H1 (cell line): Measurements from ENCODE around the gene GP9. TPM values are rescaled to one million over a fixed set of nuclear protein-coding genes. Genes with fewer than 3 reads are reported as not detected.

Experiments used
- CTCF ChIA-PET: fragments of 300-600 bp; sonication (Branson Sonifier 250); formaldehyde crosslinking; loops from one replicate; lab custom pipeline; 2021; ENCODE audit not compliant: partially characterized antibody; lab: Charles Lee
- POLR2A ChIA-PET: fragments of 300-600 bp; sonication (Branson Sonifier 250); formaldehyde crosslinking; loops from one replicate; lab custom pipeline; 2021; ENCODE audit warnings: inconsistent platforms; ENCODE audit not compliant: partially characterized antibody; lab: Charles Lee
- DNase-seq, 2 experiments: peaks; one replicate each; pipeline versions ENCODE4 v3.0.0 to v3.0.0-alpha.2; 2010 to 2022; ENCODE audit warnings: low spot score in 2 of 2, low read depth in 1 of 2, mixed read lengths in 1 of 2
- FAIRE-seq: peaks from 2 replicates; lab custom pipeline; 2011; peaks lifted over from hg19 to GRCh38; lab: Jason Lieb, UNC
- H2AFZ ChIP-seq: 2 replicates; pipeline ENCODE4 v1.8.1; 2012; ENCODE audit warnings: low read length, inconsistent platforms
- H2AK5ac ChIP-seq: 2 replicates; pipeline ENCODE4 v1.6.1; 2013; ENCODE audit warnings: low read depth, low read length
- H2BK120ac ChIP-seq: replicated peaks from 2 replicates; pipeline ENCODE3; 2013; ENCODE audit warnings: low read depth, low read length, inconsistent platforms
- H2BK12ac ChIP-seq: 2 replicates; pipeline ENCODE4 v1.6.1; 2013; ENCODE audit warnings: low read depth, low read length
- H2BK15ac ChIP-seq: 2 replicates; pipeline ENCODE4 v1.6.1; 2013; ENCODE audit warnings: low read length
- H2BK20ac ChIP-seq: 2 replicates; pipeline ENCODE4 v1.6.1; 2013; ENCODE audit warnings: low read length
- H2BK5ac ChIP-seq: 2 replicates; pipeline ENCODE4 v1.6.1; 2013; ENCODE audit warnings: low read depth, low read length
- H3K14ac ChIP-seq: 2 replicates; pipeline ENCODE4 v1.6.1; 2013; ENCODE audit warnings: inconsistent platforms; ENCODE audit not compliant: insufficient read length
- H3K18ac ChIP-seq: 2 replicates; pipeline ENCODE4 v1.6.1; 2013; ENCODE audit warnings: low read length; ENCODE audit errors: extremely low read depth
- H3K23ac ChIP-seq: 2 replicates; pipeline ENCODE4 v1.6.1; 2013; ENCODE audit warnings: inconsistent platforms; ENCODE audit not compliant: insufficient read length
- H3K23me2 ChIP-seq: 2 replicates; pipeline ENCODE4 v1.6.1; 2013; ENCODE audit warnings: low read depth, low read length
- H3K27ac ChIP-seq: 2 replicates; pipeline ENCODE4 v1.6.1; 2011; ENCODE audit warnings: low read depth, low read length, inconsistent platforms
- H3K27me3 ChIP-seq, 4 experiments: replicated peaks in 1 of 4; 1 replicate in 1 of 4; 2 replicates in 3 of 4; pipeline versions ENCODE4 v1.6.1 to v1.8.1; 2011 to 2013; ENCODE audit warnings: low read length in 3 of 4, mild to moderate bottlenecking in 3 of 4, inconsistent platforms in 2 of 4, mixed read lengths in 2 of 4, moderate library complexity in 1 of 4; ENCODE audit not compliant: control insufficient read depth in 3 of 4, insufficient read depth in 3 of 4; ENCODE audit errors: extremely low read depth in 1 of 4
- H3K36me3 ChIP-seq, 4 experiments: 2 replicates each; pipeline versions ENCODE4 v1.6.1 to v1.8.1; 2011 to 2013; ENCODE audit warnings: mild to moderate bottlenecking in 4 of 4, low read length in 3 of 4, moderate library complexity in 2 of 4, control low read depth in 1 of 4, inconsistent platforms in 1 of 4; ENCODE audit not compliant: insufficient read depth in 4 of 4, control insufficient read depth in 2 of 4
- H3K4ac ChIP-seq: replicated peaks from 2 replicates; pipeline ENCODE3; 2013; ENCODE audit warnings: low read length, low read depth, mixed read lengths, inconsistent platforms; ENCODE audit not compliant: insufficient read length
- H3K4me1 ChIP-seq, 4 experiments: replicated peaks in 1 of 4; 1 replicate in 1 of 4; 2 replicates in 3 of 4; pipeline versions ENCODE4 v1.6.1 to v1.8.1; 2011 to 2013; ENCODE audit warnings: low read length in 3 of 4, inconsistent platforms in 2 of 4, mixed read lengths in 1 of 4; ENCODE audit not compliant: insufficient read depth in 4 of 4, control insufficient read depth in 3 of 4
- H3K4me2 ChIP-seq, 2 experiments: 2 replicates each; pipeline versions ENCODE4 v1.6.1 to v1.8.1; 2011 to 2013; ENCODE audit warnings: low read depth in 2 of 2, low read length in 2 of 2, control low read depth in 1 of 2, inconsistent platforms in 1 of 2, mild to moderate bottlenecking in 1 of 2; ENCODE audit not compliant: insufficient read depth in 1 of 2
- H3K4me3 ChIP-seq, 4 experiments: fragments of 200-600, 300-600 bp in 1 of 4; sonication (generic), shearing (Covaris generic), sonication (Bioruptor Twin) in 1 of 4; 2 replicates each; pipeline versions ENCODE4 v1.5.1 to v1.8.1; 2011 to 2016; ENCODE audit warnings: low read length in 4 of 4, low read depth in 3 of 4, control low read depth in 2 of 4, inconsistent platforms in 2 of 4, mild to moderate bottlenecking in 2 of 4, mixed read lengths in 1 of 4, moderate library complexity in 1 of 4; ENCODE audit not compliant: insufficient read depth in 2 of 4; ENCODE audit errors: extremely low read depth in 1 of 4
- H3K56ac ChIP-seq: replicated peaks from 2 replicates; pipeline ENCODE3; 2013; ENCODE audit warnings: low read depth, mild to moderate bottlenecking, mixed read lengths, low read length, inconsistent platforms; ENCODE audit not compliant: insufficient read length
- H3K79me1 ChIP-seq: 2 replicates; pipeline ENCODE4 v1.6.1; 2013; ENCODE audit warnings: low read depth, low read length, control low read depth
- H3K79me2 ChIP-seq, 2 experiments: 2 replicates each; pipeline versions ENCODE4 v1.6.1 to v1.8.1; 2012 to 2013; ENCODE audit warnings: low read length in 2 of 2, mild to moderate bottlenecking in 2 of 2, inconsistent platforms in 1 of 2; ENCODE audit not compliant: insufficient read depth in 2 of 2, control insufficient read depth in 1 of 2
- H3K9ac ChIP-seq, 4 experiments: replicated peaks in 1 of 4; 1 replicate in 1 of 4; 2 replicates in 3 of 4; pipeline versions ENCODE4 v1.6.1 to v1.8.1; 2011 to 2013; ENCODE audit warnings: low read depth in 3 of 4, low read length in 3 of 4, control low read depth in 2 of 4, mild to moderate bottlenecking in 2 of 4, moderate library complexity in 2 of 4, inconsistent platforms in 1 of 4; ENCODE audit errors: extremely low read depth in 1 of 4
- H3K9me3 ChIP-seq, 2 experiments: 2 replicates each; pipeline versions ENCODE4 v1.6.1 to v1.8.1; 2012 to 2013; ENCODE audit warnings: mild to moderate bottlenecking in 2 of 2, moderate library complexity in 2 of 2, control low read depth in 1 of 2, inconsistent platforms in 1 of 2, low read depth in 1 of 2, low read length in 1 of 2, mixed read lengths in 1 of 2; ENCODE audit not compliant: insufficient read depth in 2 of 2
- H4K20me1 ChIP-seq, 2 experiments: replicated peaks in 1 of 2; 2 replicates each; pipeline versions ENCODE3 to v1.8.1; 2011 to 2013; ENCODE audit warnings: inconsistent platforms in 2 of 2, low read length in 2 of 2, mild to moderate bottlenecking in 1 of 2; ENCODE audit not compliant: insufficient read depth in 2 of 2, control insufficient read depth in 1 of 2
- H4K5ac ChIP-seq: 2 replicates; pipeline ENCODE4 v1.6.1; 2013; ENCODE audit warnings: low read length, low read depth, mixed read lengths, inconsistent platforms; ENCODE audit not compliant: insufficient read length
- H4K8ac ChIP-seq: 2 replicates; pipeline ENCODE4 v1.8.0; 2013; ENCODE audit warnings: mild to moderate bottlenecking, moderate library complexity, low read length, inconsistent platforms; ENCODE audit not compliant: insufficient read depth; ENCODE audit errors: extremely low read depth
- H4K91ac ChIP-seq: replicated peaks from 2 replicates; pipeline ENCODE3; 2013; ENCODE audit warnings: low read length, mixed read lengths, inconsistent platforms; ENCODE audit not compliant: insufficient read length
- BRCA1 ChIP-seq: IDR thresholded peaks from 2 replicates; pipeline ENCODE4 v1.6.1; 2012; ENCODE audit warnings: low read depth, low read length, improper control_type of control experiment
- MAX ChIP-seq: IDR thresholded peaks from 2 replicates; pipeline ENCODE4 v1.6.1; 2012; ENCODE audit warnings: inconsistent platforms
- WGBS, 2 experiments: shearing (Covaris generic) in 1 of 2; methylation state at CpG; one replicate each; pipeline versions ENCODE4 v1.1.6 to v1.1.7; 2013 to 2015; ENCODE audit warnings: low lambda C conversion rate in 2 of 2, mixed read lengths in 2 of 2, inconsistent platforms in 1 of 2, low coverage in 1 of 2, missing lambda C conversion rate in 1 of 2; ENCODE audit not compliant: insufficient replicate concordance in 2 of 2, insufficient coverage in 1 of 2, insufficient read length in 1 of 2; ENCODE audit errors: extremely low coverage in 1 of 2, missing lambda C conversion rate in 1 of 2; 5-methylcytosine and 5-hydroxymethylcytosine counted together
- polyA plus RNA-seq, 7 experiments: library from polyadenylated mRNA; depleted of rRNA in 3 of 7; stranded (reverse) in 5 of 7; unstranded in 2 of 7; fragments of >200 nt in 5 of 7; fragments of 200-250 nt in 2 of 7; gene quantifications; 1 replicate in 5 of 7; 2 replicates in 1 of 7; 4 replicates in 1 of 7; pipeline versions ENCODE4 v1.2.1 to v1.2.3, GENCODE V29; 2011 to 2013; ENCODE audit warnings: missing spikeins in 2 of 7, mixed read lengths in 2 of 7
- total RNA-seq: library from RNA; stranded (reverse); fragmentation: NEBNext Ultra II Directional; extraction: Animal tissue kit (Norgen Biotek cat#: 25700); gene quantifications from 2 replicates; pipeline ENCODE4 v1.2.1, GENCODE V29; 2021
- TF ChIP-seq, protein P1 (sequence below): IDR thresholded peaks from 2 replicates; pipeline ENCODE4 v1.6.1; 2012; ENCODE audit warnings: inconsistent platforms

GP9 gene
- total and polyA plus RNA-seq, 2 of the 8 experiments (the other 6 are each of a cell fraction or from before 2014, with no cell fraction given): not detected

DNA sequence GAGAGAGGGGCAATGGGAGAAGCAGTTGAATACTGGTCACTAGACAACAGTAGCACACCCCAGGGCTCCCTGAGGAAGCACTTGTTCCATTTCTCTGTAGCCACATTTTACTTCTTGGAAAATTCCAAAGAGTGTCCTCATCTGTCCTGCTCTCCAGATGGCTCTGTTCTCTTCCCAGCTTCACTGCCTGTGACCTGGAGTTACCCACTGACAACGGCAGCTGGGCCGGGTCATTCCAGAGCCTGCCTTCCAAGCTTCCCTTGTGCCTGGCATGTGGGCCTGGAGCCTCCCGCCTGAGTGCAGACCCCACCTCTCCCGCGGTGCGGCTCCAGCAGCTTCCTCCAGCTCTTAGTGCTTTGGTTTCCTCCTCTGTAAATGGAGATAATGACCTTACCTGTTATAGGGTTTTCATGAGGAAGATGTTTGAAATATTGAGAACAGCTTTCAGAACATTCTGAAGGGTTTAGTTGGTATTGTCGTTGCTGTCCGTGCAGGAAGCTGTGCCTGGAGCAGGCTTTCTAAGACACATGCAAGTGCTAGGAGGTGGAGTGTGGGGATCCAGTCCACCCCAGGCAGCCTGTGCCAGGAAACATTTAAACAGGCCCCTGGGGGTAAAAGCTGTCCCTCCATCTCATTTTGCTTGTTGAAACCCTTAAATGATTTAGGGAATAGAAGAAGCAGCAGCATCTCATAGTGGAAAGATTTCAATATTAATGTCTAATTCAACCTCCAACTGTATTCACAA is 34.7 kb upstream of the GP9 start:
- Histone ChIP-seq H3K27me3 (peaks cover 5 to 23% (median 19%) of the 10 kb centered on the region in 4 experiments), H4K20me1 (no peaks in the 10 kb centered on the region), H3K4me2 (0 out of 4 replicates have a peak overlapping the region, but pooled peaks of 1 of the 2 experiments have one; percentile 32), H3K4ac (no peak overlapping the region), H3K9ac (no peak overlapping the region), H3K27ac (no peak overlapping the region), H3K79me1 (no peaks in the 10 kb centered on the region), H3K14ac (no peak overlapping the region), H2BK5ac (no peak overlapping the region), H4K5ac (no peak overlapping the region), H4K91ac (no peak overlapping the region), H3K23me2 (no peaks in the 10 kb centered on the region; the same call in 1 of the 2 replicates), H2AFZ (no peak overlapping the region), H2BK120ac (no peak overlapping the region), H2BK20ac (no peak overlapping the region), H3K4me1 (peaks cover 0 to 4% (median 0%) of the 10 kb centered on the region in 4 experiments; a peak in 3 of 7 replicates), H2BK15ac (no peak overlapping the region; the same call in 1 of the 2 replicates), H3K23ac (no peak overlapping the region), H3K36me3 (no peaks in the 10 kb centered on the region), H3K9me3 (no peaks in the 10 kb centered on the region), H2BK12ac (no peak overlapping the region), H3K79me2 (no peaks in the 10 kb centered on the region), H3K56ac (no peak overlapping the region), H3K18ac (no peak overlapping the region), H2AK5ac (no peak overlapping the region), H4K8ac (no peak overlapping the region), H3K4me3 (no peak overlapping the region)
- FAIRE-seq (no peak), DNase-seq (no peak)
- whole genome bisulfite sequencing, 2 experiments: 89% methylated on average over 8 of the region's 8 CpGs; no CpG with 5 or more reads in 1 of the 2 experiments
- POLR2A ChIA-PET: interaction anchor here (1.3 to 1.4 kb wide), 3 partner anchors 9 to 11 kb away, joined by 3 to 4 read pairs (median 3); no protein-coding TSS in a partner anchor
- TF ChIP-seq, protein P1, sequence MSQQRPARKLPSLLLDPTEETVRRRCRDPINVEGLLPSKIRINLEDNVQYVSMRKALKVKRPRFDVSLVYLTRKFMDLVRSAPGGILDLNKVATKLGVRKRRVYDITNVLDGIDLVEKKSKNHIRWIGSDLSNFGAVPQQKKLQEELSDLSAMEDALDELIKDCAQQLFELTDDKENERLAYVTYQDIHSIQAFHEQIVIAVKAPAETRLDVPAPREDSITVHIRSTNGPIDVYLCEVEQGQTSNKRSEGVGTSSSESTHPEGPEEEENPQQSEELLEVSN: peak; percentile 90
- TF ChIP-seq BRCA1: no peak
- TF ChIP-seq MAX: peak; percentile 77
- CTCF ChIA-PET: interaction anchor here (0.6 to 10.0 kb wide), 12 partner anchors 9 to 136 kb away, joined by 3 to 58 read pairs (median 5); no protein-coding TSS in a partner anchor
